Colonic mucosa (tissue), 4 donors: ENCODE results near the gene HDGFL2. TPM values are rescaled to one million over a fixed set of nuclear protein-coding genes. Genes with fewer than 3 reads are reported as not detected.

Experiments
- DNase-seq: peaks from one replicate; pipeline ENCODE4 v3.0.0-alpha.2; 2020
- H3K27ac ChIP-seq: fragments of 200-600 bp; one replicate; pipeline ENCODE4 v1.8.0; 2021
- H3K27me3 ChIP-seq: fragments of 200-600 bp; one replicate; pipeline ENCODE4 v1.8.0; 2021
- H3K36me3 ChIP-seq: fragments of 200-600 bp; one replicate; pipeline ENCODE4 v1.8.0; 2021
- H3K4me1 ChIP-seq: fragments of 200-600 bp; one replicate; pipeline ENCODE4 v1.8.0; 2021; ENCODE audit warnings: mild to moderate bottlenecking
- H3K4me3 ChIP-seq: fragments of 200-600 bp; one replicate; pipeline ENCODE4 v1.8.0; 2021
- H3K9ac ChIP-seq, 2 donors: one replicate each; pipeline ENCODE4 v1.7.0; 2013; ENCODE audit warnings: control low read depth in 2 of 2, low read depth in 2 of 2, low read length in 2 of 2
- H3K9me3 ChIP-seq: fragments of 200-600 bp; one replicate; pipeline ENCODE4 v1.8.0; 2021
- intact Hi-C: fragments of 100-400 bp; cut with DNase I; formaldehyde crosslinking; loops from one replicate; pipeline ENCODE4 v1.14.1; 2022
- total RNA-seq, 2 donors: library from RNA; stranded (reverse); fragmentation: NEBNext Ultra II Directional in 1 of 2; extraction: Animal tissue kit (Norgen Biotek cat#: 25700) in 1 of 2; gene quantifications; one replicate each; pipeline ENCODE4 v1.2.1, GENCODE V29; 2021
- TF ChIP-seq, protein P1 (sequence below): fragments of 200-600 bp; IDR thresholded peaks from one replicate; pipeline ENCODE4 v1.8.0; 2022; ENCODE audit warnings: antibody characterized with exemption, mild to moderate bottlenecking
- donor health status: healthy.
- donor health status: DM: no; HTN: no; CAD: no.
- donor health status: DM: no; HTN: no; CAD: no.

HDGFL2 gene
- total RNA-seq, 2 donors from 2014 or later = 32.7 to 55.0 TPM

DNA sequence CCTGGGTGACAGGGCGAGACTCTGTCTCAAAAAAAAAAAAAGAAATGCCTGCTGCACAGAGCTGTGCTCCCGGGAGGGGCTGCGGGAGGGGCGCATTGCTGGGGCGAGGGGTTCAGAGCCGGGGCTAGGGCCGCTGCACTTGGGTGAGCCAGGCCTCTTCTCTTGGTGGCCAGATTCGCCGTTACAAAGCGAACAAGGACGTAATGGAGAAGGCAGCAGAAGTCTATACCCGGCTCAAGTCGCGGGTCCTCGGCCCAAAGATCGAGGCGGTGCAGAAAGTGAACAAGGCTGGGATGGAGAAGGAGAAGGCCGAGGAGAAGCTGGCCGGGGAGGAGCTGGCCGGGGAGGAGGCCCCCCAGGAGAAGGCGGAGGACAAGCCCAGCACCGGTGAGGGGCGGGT lies 27.2 kb downstream of the HDGFL2 start:
- no peak overlapping the region for H3K9ac ChIP-seq
- DNase-seq = no peak
- peaks cover 11% of the 10 kb centered on the region for H3K36me3 ChIP-seq
- H3K27ac ChIP-seq = no peak overlapping the region
- TF ChIP-seq, protein P1, sequence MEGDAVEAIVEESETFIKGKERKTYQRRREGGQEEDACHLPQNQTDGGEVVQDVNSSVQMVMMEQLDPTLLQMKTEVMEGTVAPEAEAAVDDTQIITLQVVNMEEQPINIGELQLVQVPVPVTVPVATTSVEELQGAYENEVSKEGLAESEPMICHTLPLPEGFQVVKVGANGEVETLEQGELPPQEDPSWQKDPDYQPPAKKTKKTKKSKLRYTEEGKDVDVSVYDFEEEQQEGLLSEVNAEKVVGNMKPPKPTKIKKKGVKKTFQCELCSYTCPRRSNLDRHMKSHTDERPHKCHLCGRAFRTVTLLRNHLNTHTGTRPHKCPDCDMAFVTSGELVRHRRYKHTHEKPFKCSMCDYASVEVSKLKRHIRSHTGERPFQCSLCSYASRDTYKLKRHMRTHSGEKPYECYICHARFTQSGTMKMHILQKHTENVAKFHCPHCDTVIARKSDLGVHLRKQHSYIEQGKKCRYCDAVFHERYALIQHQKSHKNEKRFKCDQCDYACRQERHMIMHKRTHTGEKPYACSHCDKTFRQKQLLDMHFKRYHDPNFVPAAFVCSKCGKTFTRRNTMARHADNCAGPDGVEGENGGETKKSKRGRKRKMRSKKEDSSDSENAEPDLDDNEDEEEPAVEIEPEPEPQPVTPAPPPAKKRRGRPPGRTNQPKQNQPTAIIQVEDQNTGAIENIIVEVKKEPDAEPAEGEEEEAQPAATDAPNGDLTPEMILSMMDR = no peak
- no peaks in the 10 kb centered on the region for H3K9me3 ChIP-seq
- H3K4me3 ChIP-seq = no peak overlapping the region
- no peaks in the 10 kb centered on the region for H3K4me1 ChIP-seq
- no peaks in the 10 kb centered on the region for H3K27me3 ChIP-seq
- intact Hi-C loops = no loop called here

DNA sequence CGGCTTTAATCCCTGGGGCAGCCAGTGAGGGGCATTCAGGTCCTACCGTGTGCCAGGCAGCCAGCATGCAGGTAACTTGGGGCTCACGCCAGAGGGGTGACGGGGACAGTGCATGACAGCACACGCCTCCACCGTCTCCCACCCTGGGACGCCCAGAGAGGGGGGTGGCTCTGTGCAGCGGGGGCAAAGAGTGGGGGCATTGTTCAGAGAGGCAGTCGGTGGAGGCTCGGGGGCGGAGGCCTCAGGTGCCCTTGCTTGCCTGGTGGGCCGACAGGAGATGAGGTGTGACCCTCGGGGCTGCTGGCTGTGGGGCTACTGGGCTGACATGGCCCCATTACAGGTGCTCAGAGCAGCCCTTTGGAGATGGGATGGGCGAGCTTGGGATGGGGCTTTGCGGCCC lies 27.8 kb downstream of the HDGFL2 start:
- Histone ChIP-seq H3K36me3 (peaks cover 8% of the 10 kb centered on the region), H3K4me3 (no peak overlapping the region), H3K27me3 (no peaks in the 10 kb centered on the region), H3K27ac (no peak overlapping the region), H3K4me1 (no peaks in the 10 kb centered on the region), H3K9me3 (no peaks in the 10 kb centered on the region), H3K9ac (no peak overlapping the region)
- intact Hi-C loops = no loop called here
- no peak for DNase-seq
- TF ChIP-seq, protein P1 = no peak

DNA sequence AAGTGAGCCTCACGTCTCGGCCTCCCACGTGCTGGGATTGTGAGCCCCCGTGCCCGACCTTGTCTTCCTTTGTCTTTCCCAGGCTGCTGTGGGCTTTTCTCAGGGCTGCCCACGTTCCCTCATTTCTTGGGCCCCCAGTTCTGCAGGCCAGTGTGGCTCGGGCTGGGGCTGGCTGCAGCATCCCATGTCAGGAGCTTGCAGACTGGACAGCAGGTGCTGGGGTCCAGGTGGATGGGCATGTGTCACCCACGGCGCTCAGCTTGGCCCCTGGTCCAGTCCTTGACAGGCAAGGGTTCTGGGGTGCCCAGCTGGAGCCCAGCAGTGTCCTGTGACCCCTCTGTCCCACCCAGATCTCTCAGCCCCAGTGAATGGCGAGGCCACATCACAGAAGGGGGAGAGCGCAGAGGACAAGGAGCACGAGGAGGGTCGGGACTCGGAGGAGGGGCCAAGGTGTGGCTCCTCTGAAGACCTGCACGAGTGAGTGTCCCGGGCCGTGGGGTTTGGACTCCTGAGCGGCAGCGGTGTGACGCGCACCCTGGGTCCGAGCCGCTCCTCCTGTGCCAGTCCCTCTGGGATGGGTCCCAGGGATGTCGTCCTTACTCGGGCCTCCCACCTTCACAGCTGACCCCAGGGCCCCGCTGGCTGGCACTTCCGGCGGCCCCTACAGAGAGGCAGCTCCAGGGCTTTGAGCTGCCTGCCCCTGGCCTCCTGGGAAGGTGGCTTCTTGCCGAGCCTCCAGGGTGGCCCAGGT lies 28.9 kb downstream of the HDGFL2 start:
- Histone ChIP-seq H3K4me3 (no peak overlapping the region), H3K36me3 (peaks cover 8% of the 10 kb centered on the region), H3K9me3 (no peaks in the 10 kb centered on the region), H3K27ac (no peak overlapping the region), H3K9ac (no peak overlapping the region), H3K4me1 (no peaks in the 10 kb centered on the region), H3K27me3 (no peaks in the 10 kb centered on the region)
- no peak for DNase-seq
- intact Hi-C loops = no loop called here
- TF ChIP-seq, protein P1 = no peak

DNA sequence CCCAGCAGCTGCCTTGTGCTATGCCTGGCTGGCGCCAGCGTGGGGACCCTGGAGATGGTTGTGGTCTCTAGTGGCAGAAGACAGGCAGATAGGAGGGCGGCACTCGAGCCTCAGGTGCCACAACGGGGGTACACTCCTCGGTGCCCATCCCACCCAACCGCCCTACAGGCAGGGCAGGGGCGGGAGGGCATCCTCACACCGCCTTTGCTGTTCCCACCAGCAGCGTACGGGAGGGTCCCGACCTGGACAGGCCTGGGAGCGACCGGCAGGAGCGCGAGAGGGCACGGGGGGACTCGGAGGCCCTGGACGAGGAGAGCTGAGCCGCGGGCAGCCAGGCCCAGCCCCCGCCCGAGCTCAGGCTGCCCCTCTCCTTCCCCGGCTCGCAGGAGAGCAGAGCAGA lies 29.6 kb downstream of the HDGFL2 start:
- peaks cover 8% of the 10 kb centered on the region for H3K36me3 ChIP-seq

DNA sequence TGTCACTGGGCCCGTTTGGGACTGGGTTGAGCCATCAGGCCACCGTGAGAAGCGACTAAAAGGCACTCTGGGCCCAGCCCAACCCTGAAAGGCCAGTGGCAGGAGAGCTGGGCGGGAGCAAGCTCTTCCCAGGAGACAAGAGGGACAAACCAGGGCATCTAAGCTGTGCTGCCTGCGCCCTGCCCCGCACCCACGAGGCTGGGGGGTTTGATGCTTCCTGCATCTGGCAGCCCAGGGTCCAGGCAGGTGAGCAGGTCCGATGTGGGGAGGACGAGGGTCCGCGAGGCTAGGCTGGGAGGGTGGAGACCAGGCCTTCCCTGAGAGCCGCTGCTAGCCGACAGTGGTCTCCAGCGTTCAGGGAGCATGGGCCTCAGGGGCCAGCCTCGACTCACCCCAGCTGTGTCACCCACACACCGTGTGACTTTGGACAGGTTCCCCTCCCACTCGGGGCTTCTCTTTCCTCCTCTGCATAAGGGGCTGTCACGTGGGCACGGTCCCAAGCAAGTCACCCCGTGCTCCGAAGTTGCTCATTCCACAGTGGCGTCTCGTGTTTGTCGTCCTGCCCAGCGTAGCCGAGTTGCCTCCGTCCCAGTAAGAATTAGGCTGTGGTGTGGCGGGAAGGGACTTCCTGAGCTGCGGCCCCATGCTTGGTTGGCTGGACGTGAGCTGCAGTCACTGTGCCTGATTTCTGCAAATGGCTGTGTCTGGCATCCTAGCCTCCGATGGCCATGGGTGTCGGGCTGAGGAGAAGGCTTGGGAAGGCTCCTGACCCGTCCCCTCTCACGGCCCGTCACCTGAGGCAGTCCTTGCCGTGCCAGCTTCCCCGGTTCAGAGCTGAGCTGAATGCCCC lies 30.4 kb downstream of the HDGFL2 start:
- Histone ChIP-seq H3K27me3 (no peaks in the 10 kb centered on the region), H3K9me3 (no peaks in the 10 kb centered on the region), H3K4me1 (no peaks in the 10 kb centered on the region), H3K27ac (no peak overlapping the region), H3K9ac (no peak overlapping the region), H3K4me3 (no peak overlapping the region), H3K36me3 (peaks cover 7% of the 10 kb centered on the region)
- DNase-seq = no peak
- TF ChIP-seq, protein P1 = no peak
- intact Hi-C loops = no loop called here

More for the DNA sequence above, 29.6 kb downstream of the HDGFL2 start:
- intact Hi-C loops = no loop called here
- TF ChIP-seq, protein P1 = no peak
- H3K9me3 ChIP-seq = no peaks in the 10 kb centered on the region
- H3K4me1 ChIP-seq = no peaks in the 10 kb centered on the region
- no peak for DNase-seq
- H3K9ac ChIP-seq = no peak overlapping the region
- H3K4me3 ChIP-seq = no peak overlapping the region
- H3K27me3 ChIP-seq = no peaks in the 10 kb centered on the region
- no peak overlapping the region for H3K27ac ChIP-seq
